HG03432 (cell line): ENCODE data around the gene BTBD9.
A peak's percentile ranks its signal among the peaks of the same experiment; 100 is the strongest.

Experiments used
- ATAC-seq: cut with Tn5 transposase; IDR thresholded peaks from one replicate; pipeline ENCODE4 v1.9.1; 2021; ENCODE audit warnings: mild to moderate bottlenecking, moderate library complexity; ENCODE audit not compliant: unreplicated experiment

The BTBD9 gene

DNA sequence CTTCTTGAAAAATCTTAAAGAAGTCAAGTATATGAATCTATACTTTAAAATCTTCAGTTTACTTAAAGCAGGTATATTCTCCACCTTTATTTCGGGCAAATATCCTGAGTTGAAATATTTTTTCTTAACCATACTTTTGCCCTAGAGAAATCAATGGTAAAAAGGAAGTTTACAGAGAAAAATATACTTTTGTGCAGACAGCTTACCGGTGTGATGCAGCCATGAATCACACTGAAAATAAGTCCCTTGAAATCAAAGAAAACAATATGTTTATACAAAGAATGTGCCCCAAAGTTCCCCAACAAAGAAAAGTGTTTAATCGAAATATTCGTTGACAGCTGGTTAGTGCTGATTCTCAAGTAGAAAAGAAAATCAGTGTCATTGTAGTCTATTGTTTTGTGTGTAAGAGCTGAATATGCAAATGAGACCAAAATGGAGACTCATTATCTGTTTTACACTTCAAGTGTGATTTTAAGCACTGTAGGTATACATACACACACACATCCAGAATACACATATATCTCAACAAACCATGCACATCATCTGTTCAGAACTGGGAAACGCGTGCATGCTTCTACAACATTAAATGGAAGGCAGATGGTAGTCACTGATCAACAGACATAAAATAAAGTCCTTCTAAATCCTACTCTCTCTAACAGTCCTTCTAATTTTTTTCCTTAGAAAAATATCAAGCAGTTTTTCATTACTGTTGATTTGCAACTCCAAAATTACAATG lies 73.3 kb downstream of the BTBD9 start:
- ATAC-seq, result no peak

DNA sequence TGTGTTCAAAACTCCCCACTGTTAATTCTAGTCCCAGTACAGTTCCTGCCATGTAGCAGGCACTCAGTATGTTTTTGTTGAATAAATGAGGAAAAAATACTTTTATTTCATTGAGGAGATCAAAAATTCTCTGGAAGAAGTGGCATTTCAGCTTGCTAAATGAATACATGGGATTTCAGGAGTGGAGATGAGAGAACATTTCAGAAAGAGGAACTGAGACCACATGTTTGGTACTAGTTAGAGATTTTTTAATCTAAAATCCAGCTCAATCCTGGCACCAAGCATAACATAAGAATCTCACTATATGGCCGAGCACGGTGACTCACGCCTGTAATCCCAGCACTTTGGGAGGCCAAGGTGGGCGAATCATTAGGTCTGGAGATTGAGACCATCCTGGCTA lies 75.4 kb downstream of the BTBD9 start:
- no peak for ATAC-seq

GRCh38 chr6:38555606-38556005 lies 84.1 kb downstream of the BTBD9 start:
- no peak for ATAC-seq

- no peak for ATAC-seq
Observed at GRCh38 chr6:38554700-38555413, 84.9 kb downstream of the BTBD9 start.

GRCh38 chr6:38554014-38554413 lies 85.7 kb downstream of the BTBD9 start:
- ATAC-seq, result no peak

- peak; percentile 70 for ATAC-seq
Observed at GRCh38 chr6:38552121-38552520, 87.6 kb downstream of the BTBD9 start.

GRCh38 chr6:38549795-38550194 lies 89.9 kb downstream of the BTBD9 start:
- ATAC-seq, result no peak

DNA sequence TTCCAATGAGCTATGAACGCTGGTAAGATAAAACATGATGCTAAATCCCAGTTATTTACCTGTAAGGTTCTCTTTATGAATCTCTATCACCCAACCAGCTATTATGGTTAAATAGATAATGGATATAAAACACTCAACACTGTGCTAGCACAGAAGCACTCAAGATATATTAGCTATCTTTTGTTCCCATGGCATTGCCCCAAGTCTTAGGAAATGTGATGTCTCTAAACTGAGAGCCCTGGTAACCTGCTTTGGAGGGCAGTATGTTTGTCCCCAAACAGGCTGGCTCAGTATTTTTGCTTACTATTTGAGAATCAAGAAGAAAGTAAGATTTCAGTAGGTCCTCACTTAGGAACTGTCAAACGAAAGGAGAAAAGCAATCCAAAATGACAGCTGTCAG lies 90.5 kb downstream of the BTBD9 start:
- ATAC-seq, result no peak

GRCh38 chr6:38543022-38543421 lies 96.7 kb downstream of the BTBD9 start:
- no peak for ATAC-seq

GRCh38 chr6:38542031-38542430 lies 97.7 kb downstream of the BTBD9 start:
- ATAC-seq, result no peak

DNA sequence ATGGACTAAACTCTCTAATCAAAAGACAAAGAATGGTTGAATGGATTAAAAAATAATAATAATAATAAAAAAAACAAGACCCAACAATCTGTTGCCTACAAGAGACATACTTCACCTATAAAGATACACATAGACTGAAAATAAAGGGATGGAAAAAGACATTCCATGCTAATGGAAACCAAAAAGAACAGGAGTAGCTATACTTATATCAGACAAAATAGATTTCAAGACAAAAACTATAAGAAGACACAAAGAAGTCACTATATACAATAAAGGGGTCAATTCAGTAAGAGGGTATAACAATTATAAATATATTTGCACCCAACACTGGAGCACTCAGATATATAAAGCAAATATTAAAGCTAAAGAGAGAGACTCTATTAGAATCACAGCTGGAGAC lies 106.7 kb downstream of the BTBD9 start:
- ATAC-seq, result no peak

DNA sequence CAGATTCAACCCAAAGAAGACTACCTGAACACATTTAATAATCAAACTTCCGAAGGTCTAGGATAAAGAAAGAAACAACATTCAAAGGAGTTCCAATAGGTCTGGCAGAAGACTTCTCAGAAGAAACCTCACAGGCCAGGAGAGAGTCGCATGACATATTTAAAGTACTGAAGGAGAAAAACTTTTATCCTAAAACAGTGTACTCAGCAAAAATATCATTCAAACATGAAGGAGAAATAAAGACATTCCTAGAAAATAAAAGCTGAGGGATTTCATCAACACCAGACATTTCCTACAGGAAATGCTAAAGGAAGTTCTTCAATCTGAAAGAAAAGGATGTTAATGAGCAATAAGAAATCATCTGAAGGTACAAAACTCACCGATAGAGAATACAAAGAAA lies 108.6 kb downstream of the BTBD9 start:
- ATAC-seq, result no peak

DNA sequence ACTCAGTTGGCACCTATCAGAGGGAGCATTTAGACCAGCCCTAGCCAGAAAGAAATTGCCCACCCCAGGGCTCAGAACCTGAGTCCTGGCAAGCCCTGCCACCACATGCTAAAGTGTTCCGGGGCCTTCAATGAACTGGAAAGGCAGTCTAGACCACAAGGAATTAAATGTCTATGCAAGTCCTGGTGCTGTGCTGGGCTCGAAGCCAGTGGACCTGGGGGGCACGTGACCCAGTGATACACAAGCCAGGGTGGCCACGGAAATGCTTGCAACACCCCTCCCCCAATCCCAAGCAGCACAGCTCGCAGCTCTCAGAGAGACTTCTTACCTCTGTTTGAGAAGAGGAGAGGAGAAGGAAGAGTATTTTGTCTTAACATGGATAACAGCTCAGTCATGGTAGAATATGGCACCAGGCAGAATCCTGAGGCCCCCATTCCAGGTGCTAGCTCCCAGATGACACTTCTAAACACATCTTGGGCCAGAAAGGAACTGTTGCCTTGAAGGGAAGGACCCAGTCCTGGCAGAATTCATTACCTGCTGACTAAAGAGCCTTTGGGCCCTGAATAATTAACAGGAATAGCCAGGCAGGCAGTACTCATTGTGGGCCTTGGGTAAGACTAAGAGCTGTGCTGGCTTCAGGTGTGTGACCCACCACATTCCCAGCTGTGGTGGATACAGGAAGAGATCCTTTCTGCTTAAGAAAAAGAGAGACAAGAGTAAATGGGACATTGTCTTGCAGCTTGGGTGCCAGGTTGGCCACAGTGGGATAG lies 111.3 kb downstream of the BTBD9 start:
- no peak for ATAC-seq

- ATAC-seq, result no peak
Observed at GRCh38 chr6:38527371-38527770, 112.4 kb downstream of the BTBD9 start.

DNA sequence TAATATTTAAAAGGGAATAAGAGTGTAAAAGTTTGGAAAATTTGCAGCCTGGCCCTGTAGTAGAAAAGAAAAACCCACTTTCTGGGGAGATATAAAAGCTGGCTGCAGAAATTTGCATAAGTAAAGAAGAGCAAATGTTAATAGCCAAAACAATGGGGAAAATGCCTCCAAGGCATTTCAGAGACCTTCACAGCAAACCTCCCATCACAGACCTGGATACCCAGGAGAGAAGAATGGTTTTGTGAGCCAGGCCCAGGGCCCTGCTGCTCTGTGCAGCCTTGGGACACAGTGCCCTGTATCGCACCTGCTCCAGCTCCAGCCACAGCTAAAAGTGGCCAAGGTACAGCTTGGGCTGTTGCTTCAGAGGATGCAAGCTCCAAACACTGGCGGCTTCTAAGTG lies 113.8 kb downstream of the BTBD9 start:
- no peak for ATAC-seq

- ATAC-seq, result no peak
Observed at GRCh38 chr6:38524436-38525145, 115.1 kb downstream of the BTBD9 start.

- no peak for ATAC-seq
Observed at GRCh38 chr6:38522322-38522721, 117.4 kb downstream of the BTBD9 start.

DNA sequence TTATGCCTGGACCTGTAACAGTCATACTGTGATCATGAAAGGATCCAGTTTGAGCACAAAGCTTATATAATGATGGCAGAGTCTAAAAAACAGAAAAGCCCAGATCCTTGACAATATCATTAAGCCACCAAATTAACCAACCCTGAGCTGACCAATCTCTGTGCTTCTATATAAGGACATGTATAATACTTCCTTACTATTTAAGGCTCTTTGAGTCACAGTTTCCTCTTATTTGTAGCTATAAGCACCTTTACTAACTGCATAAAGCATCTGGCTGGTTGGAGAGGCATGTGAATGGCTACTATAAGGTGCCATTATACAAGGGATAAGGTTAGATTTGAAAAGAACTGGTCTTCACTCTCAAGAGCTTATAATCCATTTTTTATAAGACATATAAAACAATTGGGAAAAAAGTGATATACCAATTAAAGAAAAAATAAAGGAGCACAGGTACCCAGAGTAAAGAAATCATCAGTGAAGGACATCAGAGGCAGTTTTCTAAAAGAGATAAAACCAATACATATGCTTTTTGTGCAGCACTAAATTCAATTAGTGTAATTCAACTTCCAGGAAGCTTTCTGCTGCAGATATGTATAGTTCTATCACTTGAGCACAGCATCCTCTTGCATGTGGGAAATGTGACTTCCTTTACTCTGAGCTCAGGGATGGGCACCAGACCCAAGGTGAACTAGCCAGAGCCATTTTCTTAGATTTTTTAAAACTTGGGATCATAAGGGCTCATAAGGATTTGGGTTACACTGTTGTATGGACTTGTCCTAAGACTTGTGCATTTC lies 121.0 kb downstream of the BTBD9 start:
- no peak for ATAC-seq

DNA sequence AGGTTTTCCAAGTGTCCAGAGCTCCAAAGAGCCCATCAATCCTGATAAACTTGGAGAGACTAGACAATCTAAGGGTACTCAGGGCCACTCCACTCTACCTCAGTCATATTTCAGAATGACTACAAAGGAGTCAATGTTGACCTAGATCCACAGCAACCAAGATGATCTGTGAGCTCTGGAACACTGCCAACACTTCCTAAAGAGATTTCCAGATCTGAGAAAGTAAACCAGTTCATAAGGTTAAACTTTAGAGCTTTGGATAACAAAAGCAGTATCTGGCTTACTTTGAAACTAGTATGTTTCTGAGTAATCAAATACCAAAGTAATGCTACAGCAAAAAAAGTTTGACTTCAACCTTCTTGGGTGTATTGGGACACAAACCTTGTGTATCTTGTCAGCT lies 122.7 kb downstream of the BTBD9 start:
- no peak for ATAC-seq

GRCh38 chr6:38514399-38514798 lies 125.3 kb downstream of the BTBD9 start:
- ATAC-seq, result no peak
